ENCODE measurements around the gene DNAH2. TPM values are rescaled to one million over a fixed set of nuclear protein-coding genes. Genes with fewer than 3 reads are reported as not detected.

DNAH2 gene
- total and polyA plus RNA-seq, 2 of the 8 experiments (the other 6 are each of a cell fraction or from before 2014, with no cell fraction given): 0.13 to 0.18 TPM

DNA sequence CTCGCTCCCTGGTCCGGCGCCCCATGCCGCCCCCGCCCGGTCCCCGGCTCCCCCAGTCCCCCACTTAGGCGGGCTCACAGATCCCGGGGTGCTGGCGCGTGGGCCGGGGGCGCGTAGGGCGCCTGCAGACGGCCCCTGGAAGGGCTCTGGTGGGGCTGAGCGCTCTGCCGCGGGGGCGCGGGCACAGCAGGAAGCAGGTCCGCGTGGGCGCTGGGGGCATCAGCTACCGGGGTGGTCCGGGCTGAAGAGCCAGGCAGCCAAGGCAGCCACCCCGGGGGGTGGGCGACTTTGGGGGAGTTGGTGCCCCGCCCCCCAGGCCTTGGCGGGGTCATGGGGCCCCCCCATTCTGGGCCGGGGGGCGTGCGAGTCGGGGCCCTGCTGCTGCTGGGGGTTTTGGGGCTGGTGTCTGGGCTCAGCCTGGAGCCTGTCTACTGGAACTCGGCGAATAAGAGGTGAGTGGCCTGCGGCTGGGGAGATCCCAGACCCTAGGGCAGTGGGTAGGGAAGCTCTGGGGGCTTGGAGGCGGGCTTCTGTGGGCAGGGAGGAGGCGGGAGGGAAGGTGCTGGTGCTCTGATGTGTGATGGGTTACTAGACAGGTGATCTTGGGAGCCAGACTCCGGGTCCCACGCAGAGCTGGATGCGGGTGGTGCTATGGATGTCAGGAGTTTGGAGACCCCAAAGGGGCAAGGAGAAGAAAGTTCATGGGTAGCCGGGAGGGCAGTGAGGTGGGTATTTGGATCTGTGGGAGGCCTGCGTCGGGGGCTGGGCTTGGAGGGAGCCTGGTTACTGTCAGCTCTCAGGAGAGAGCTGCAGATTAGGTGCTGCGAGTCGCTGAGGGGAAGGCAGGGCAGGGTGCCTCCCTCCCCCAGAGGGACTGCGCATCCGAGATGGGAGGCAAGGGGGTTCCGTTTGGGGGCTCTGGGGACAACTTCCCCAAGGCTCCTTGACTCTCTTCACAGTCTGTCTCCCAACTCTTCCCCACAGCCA is 12.0 kb upstream of the DNAH2 start:
- Histone ChIP-seq H3K79me1 (ENCODE audit: low read depth, low read length) (no peaks in the 10 kb centered on the region; the same call in 1 of the 2 replicates), H3K9me3 (ENCODE audit: insufficient read depth in 2 of 2, low read depth in 1 of 2, low read length in 1 of 2) (no peaks in the 10 kb centered on the region), H3K23ac (ENCODE audit: insufficient read length) (no peak overlapping the region), H2AK5ac (ENCODE audit: low read depth, low read length) (no peak overlapping the region), H3K4me1 (replicated peaks in 1 of 4; ENCODE audit: control insufficient read depth in 3 of 4, insufficient read depth in 4 of 4, low read length in 3 of 4) (peaks cover 2 to 19% (median 16%) of the 10 kb centered on the region in 4 experiments), H3K4ac (replicated peaks; ENCODE audit: insufficient read length, low read depth, low read length) (no peak overlapping the region), H2BK5ac (ENCODE audit: low read depth, low read length) (peak overlapping the region; percentile 16; the same call in 1 of the 2 replicates), H3K36me3 (ENCODE audit: control insufficient read depth in 2 of 4, insufficient read depth in 4 of 4, low read length in 3 of 4) (peaks cover 0 to 5% (median 2%) of the 10 kb centered on the region in 4 experiments; a peak in 3 of 8 replicates), H2BK12ac (ENCODE audit: low read depth, low read length) (no peak overlapping the region), H3K27me3 (replicated peaks in 1 of 4; ENCODE audit: control insufficient read depth in 3 of 4, extremely low read depth in 1 of 4, insufficient read depth in 3 of 4, low read length in 3 of 4) (peaks cover 0 to 3% (median 1%) of the 10 kb centered on the region in 4 experiments; a peak in 2 of 7 replicates), H2BK15ac (ENCODE audit: low read length) (no peak overlapping the region), H4K91ac (replicated peaks; ENCODE audit: insufficient read length, low read length) (no peak overlapping the region), H4K20me1 (replicated peaks in 1 of 2; ENCODE audit: control insufficient read depth in 1 of 2, insufficient read depth in 2 of 2, low read length in 2 of 2) (peaks cover 2 to 7% of the 10 kb centered on the region in 2 experiments), H3K4me3 (ENCODE audit: extremely low read depth in 1 of 4, insufficient read depth in 2 of 4, low read depth in 3 of 4, low read length in 4 of 4) (peak overlapping the region; percentile 56 to 86 (median 66)), H3K18ac (ENCODE audit: extremely low read depth, low read length) (no peak overlapping the region; the same call in 1 of the 2 replicates), H3K23me2 (ENCODE audit: low read depth, low read length) (peaks cover 19% of the 10 kb centered on the region; the same call in 1 of the 2 replicates), H4K5ac (ENCODE audit: insufficient read length, low read depth, low read length) (no peak overlapping the region), H2BK20ac (ENCODE audit: low read length) (no peak overlapping the region), H3K56ac (replicated peaks; ENCODE audit: insufficient read length, low read depth, low read length) (no peak overlapping the region), H2BK120ac (replicated peaks; ENCODE audit: low read depth, low read length) (no peak overlapping the region), H3K9ac (replicated peaks in 1 of 4; ENCODE audit: extremely low read depth in 1 of 4, low read depth in 3 of 4, low read length in 3 of 4) (peak overlapping the region in 2 of 4 experiments; percentile 5 to 58; a peak in 2 of 7 replicates), H3K79me2 (ENCODE audit: control insufficient read depth in 1 of 2, insufficient read depth in 2 of 2, low read length in 2 of 2) (no peaks in the 10 kb centered on the region), H3K27ac (ENCODE audit: low read depth, low read length) (no peak overlapping the region), H4K8ac (ENCODE audit: extremely low read depth, insufficient read depth, low read length) (peak overlapping the region; percentile 66), H2AFZ (ENCODE audit: low read length) (no peak overlapping the region), H3K14ac (ENCODE audit: insufficient read length) (no peak overlapping the region), H3K4me2 (ENCODE audit: insufficient read depth in 1 of 2, low read depth in 2 of 2, low read length in 2 of 2) (peak overlapping the region; percentile 82 to 90)
- FAIRE-seq (no peak), DNase-seq (ENCODE audit: low read depth in 1 of 2, low spot score in 2 of 2) (no peak)
- peak; percentile 53; the same call in 1 of the 2 replicates for TF ChIP-seq PHF8 (conservative IDR thresholded peaks at IDR 0.05; ENCODE audit: low read depth, low read length)
- TF ChIP-seq KDM4A (IDR thresholded peaks at IDR 0.05; ENCODE audit: low read depth, low read length, severe bottlenecking): peak; percentile 47
- no peak for TF ChIP-seq TCF12 (IDR thresholded peaks at IDR 0.05; ENCODE audit: low read depth, low read length)
- TF ChIP-seq RNF2 (IDR thresholded peaks at IDR 0.05; ENCODE audit: borderline replicate concordance, low read depth, low read length, missing control alignments, poor library complexity, severe bottlenecking): peak; percentile 19
- ChIA-PET CTCF (ENCODE audit: partially characterized antibody) (interaction anchor here (0.7 to 9.2 kb wide), 12 partner anchors 11 to 567 kb away, joined by 3 to 85 read pairs (median 3); partner anchors contain the start of genes DNAH2, SAT2, TP53 and WRAP53), POLR2A (ENCODE audit: partially characterized antibody) (interaction anchor here (0.7 to 11.4 kb wide), 14 partner anchors 8 to 143 kb away, joined by 3 to 186 read pairs (median 8); partner anchors contain the start of genes ATP1B2, DNAH2, SAT2 and SOX15)
- 5% methylated on average over 30 of the region's 50 CpGs; no CpG with 5 or more reads in 1 of the 2 experiments for WGBS, 2 experiments (ENCODE audit: extremely low coverage in 1 of 2, insufficient coverage in 1 of 2, insufficient read length in 1 of 2, insufficient replicate concordance in 2 of 2, low coverage in 1 of 2, low lambda C conversion rate in 2 of 2, missing lambda C conversion rate in 1 of 2)
